ENCODE data around the gene CEBPB.

GRCh38 chr20:50219600-50219999 is 29.0 kb downstream of the CEBPB start:
- no peak for TF ChIP-seq POLR2A (IDR thresholded peaks at IDR 0.05)
- TF ChIP-seq CTCF (IDR thresholded peaks at IDR 0.05), result no peak

Data from vagina (tissue), 2 donors.